ENCODE measurements around the gene FARSB. TPM values are rescaled to one million over a fixed set of nuclear protein-coding genes. Genes with fewer than 3 reads are reported as not detected.
"Not testable (repeated sequence)": the region's sequence is repeated elsewhere in the genome, so short reads cannot be mapped to it uniquely, and the experiment has no call there.

Gene FARSB
- total RNA-seq, 2 donors from 2014 or later, result 7.3 to 11.1 TPM

DNA sequence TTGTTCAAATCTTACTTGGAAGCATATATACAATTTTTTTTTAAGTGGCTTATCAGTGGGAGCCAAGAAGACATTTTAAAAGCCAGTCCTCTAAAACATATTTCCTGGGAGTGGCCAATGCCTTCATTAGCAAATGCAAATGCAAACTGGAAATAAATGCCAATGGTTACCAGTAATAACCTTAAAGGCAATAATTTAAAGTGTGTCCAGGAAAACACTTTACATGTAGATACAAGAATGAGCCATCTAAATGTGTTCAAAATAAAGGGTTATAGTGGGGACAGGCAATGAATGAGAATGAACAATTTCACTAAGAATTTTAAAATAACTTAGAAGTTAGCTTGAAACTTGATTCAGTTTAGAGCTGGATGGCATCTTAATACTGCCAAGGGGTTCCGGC lies 64.2 kb downstream of the FARSB start:
- Histone ChIP-seq H3K4me1 (ENCODE audit: control insufficient read depth in 1 of 2, low read depth in 2 of 2) (no peaks in the 10 kb centered on the region), H3K9me3 (no peaks in the 10 kb centered on the region), H3K4me3 (no peak overlapping the region), H3K27ac (no peak overlapping the region), H3K36me3 (no peaks in the 10 kb centered on the region), H3K27me3 (replicated peaks; ENCODE audit: insufficient read depth) (no peaks in the 10 kb centered on the region)
- TF ChIP-seq, protein P1, sequence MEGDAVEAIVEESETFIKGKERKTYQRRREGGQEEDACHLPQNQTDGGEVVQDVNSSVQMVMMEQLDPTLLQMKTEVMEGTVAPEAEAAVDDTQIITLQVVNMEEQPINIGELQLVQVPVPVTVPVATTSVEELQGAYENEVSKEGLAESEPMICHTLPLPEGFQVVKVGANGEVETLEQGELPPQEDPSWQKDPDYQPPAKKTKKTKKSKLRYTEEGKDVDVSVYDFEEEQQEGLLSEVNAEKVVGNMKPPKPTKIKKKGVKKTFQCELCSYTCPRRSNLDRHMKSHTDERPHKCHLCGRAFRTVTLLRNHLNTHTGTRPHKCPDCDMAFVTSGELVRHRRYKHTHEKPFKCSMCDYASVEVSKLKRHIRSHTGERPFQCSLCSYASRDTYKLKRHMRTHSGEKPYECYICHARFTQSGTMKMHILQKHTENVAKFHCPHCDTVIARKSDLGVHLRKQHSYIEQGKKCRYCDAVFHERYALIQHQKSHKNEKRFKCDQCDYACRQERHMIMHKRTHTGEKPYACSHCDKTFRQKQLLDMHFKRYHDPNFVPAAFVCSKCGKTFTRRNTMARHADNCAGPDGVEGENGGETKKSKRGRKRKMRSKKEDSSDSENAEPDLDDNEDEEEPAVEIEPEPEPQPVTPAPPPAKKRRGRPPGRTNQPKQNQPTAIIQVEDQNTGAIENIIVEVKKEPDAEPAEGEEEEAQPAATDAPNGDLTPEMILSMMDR (IDR thresholded peaks at IDR 0.05), result no peak
- ATAC-seq (ENCODE audit: insufficient number of reproducible peaks, low FRiP score, low read depth) (no peak), DNase-seq (ENCODE audit: low spot score) (no peak)

DNA sequence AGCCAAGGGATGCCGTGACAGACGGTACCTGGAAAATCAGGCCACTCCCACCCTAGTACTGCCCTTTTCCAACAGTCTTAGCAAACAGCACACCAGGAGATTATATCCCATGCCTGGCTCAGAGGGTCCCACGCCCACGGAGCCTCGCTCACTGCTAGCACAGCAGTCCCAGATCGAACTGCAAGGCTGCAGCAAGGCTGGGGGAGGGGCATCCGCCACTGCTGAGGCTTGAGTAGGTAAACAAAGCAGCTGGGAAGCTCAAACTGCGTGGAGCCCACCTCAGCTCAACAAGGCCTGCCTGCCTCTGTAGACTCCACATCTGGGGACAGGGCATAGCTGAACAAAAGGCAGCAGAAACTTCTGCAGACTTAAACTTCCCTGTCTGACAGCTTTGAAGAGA lies 71.3 kb downstream of the FARSB start:
- not testable (repeated sequence) for H3K4me1 ChIP-seq (ENCODE audit: control insufficient read depth in 1 of 2, low read depth in 2 of 2); H3K36me3 ChIP-seq; ATAC-seq (ENCODE audit: insufficient number of reproducible peaks, low FRiP score, low read depth); DNase-seq (ENCODE audit: low spot score); H3K27ac ChIP-seq; H3K4me3 ChIP-seq; H3K27me3 ChIP-seq (replicated peaks; ENCODE audit: insufficient read depth); H3K9me3 ChIP-seq

DNA sequence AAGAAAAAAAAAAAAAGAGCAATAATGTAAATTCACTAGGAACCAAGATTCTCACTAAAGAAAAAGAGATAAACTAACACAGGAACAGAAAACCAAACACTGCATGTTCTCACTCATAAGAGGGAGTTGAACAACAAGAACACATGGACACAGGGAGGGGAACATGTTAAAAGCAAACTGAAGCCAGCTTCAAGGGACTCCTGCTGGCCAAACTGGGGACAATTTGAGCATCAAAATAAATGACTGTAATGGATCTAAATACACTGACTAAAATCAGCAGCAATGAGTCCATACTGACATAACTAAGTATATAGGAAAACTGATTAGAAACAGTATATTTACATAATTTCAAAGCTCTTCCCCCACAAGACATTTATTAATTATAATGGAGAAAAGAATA lies 73.0 kb downstream of the FARSB start:
- no peaks in the 10 kb centered on the region for H3K4me1 ChIP-seq (ENCODE audit: control insufficient read depth in 1 of 2, low read depth in 2 of 2)
- DNase-seq (ENCODE audit: low spot score), result no peak
- no peak for ATAC-seq (ENCODE audit: insufficient number of reproducible peaks, low FRiP score, low read depth)
- TF ChIP-seq, protein P1 (IDR thresholded peaks at IDR 0.05), result no peak
- H3K4me3 ChIP-seq, result no peak overlapping the region
- H3K9me3 ChIP-seq, result no peaks in the 10 kb centered on the region
- no peak overlapping the region for H3K27ac ChIP-seq
- H3K27me3 ChIP-seq (replicated peaks; ENCODE audit: insufficient read depth), result no peaks in the 10 kb centered on the region
- no peaks in the 10 kb centered on the region for H3K36me3 ChIP-seq

DNA sequence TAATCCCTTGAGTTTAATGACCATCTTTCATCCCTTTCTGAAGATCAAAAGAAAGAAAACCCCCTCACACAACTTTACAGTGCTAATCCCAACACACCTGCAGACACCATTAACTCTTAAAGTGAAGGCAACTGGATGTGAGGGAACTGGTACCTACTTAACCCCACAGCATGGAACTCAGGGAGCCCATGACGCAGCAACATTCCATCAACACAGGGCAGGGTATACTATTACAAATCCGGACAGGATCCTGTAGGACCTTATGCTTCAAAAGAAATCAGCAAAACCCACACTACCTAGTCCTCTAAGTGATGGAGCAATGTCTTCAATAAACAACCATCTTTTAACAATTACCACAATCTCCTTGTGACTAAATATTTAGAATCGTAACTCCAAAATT lies 78.6 kb downstream of the FARSB start:
- Histone ChIP-seq H3K4me3 (no peak overlapping the region), H3K36me3 (no peaks in the 10 kb centered on the region), H3K9me3 (no peaks in the 10 kb centered on the region), H3K27ac (no peak overlapping the region), H3K27me3 (replicated peaks; ENCODE audit: insufficient read depth) (no peaks in the 10 kb centered on the region), H3K4me1 (ENCODE audit: control insufficient read depth in 1 of 2, low read depth in 2 of 2) (peaks cover 5 to 11% of the 10 kb centered on the region in 2 donors)
- TF ChIP-seq, protein P1 (IDR thresholded peaks at IDR 0.05), result no peak
- no peak for DNase-seq (ENCODE audit: low spot score)
- no peak for ATAC-seq (ENCODE audit: insufficient number of reproducible peaks, low FRiP score, low read depth)

DNA sequence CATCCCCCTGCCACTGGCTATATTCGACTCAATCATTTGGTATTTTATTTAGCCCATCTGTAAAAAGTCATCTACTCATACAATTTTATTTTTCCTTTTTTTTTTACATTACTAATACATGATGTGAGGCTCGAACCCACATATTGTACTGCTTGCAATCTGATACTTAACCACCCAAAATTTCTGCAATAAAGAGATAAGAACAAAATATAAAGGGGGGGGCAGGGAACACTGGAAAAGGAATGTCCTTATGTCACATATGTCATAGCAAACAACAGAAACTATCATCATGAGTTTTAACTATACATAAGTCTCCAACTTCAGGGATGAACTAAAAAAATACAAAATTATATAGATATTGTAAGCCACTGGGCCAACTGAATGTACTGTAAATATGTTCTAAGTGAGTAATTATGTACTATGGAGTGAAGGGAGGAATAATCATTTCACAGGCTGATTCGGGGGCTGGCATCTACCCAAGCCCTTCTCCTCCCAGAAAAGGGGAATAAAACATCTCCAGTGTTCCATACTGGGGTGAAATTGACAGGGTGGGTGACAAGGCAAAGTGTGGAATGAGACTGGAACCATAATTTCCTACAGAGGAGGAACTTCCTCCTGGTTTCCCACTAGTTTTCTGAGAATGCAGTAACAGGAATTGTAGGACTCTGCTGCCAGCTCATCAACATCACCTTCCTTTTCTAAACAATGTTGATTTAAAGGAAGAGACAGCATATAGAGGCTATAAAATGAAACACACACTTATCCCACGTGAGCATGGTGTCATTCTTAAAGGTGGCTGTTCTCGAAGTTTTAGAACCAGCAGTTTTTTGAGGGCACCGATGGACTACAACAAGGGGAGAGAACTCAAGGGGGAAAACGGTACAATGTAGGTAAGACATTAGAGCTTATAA lies 79.5 kb downstream of the FARSB start:
- Histone ChIP-seq H3K4me1 (ENCODE audit: control insufficient read depth in 1 of 2, low read depth in 2 of 2) (peaks cover 7 to 15% of the 10 kb centered on the region in 2 donors), H3K27ac (no peak overlapping the region), H3K27me3 (replicated peaks; ENCODE audit: insufficient read depth) (no peaks in the 10 kb centered on the region), H3K9me3 (no peaks in the 10 kb centered on the region), H3K4me3 (no peak overlapping the region), H3K36me3 (no peaks in the 10 kb centered on the region)
- ATAC-seq (ENCODE audit: insufficient number of reproducible peaks, low FRiP score, low read depth), result no peak
- no peak for DNase-seq (ENCODE audit: low spot score)
- TF ChIP-seq, protein P1 (IDR thresholded peaks at IDR 0.05), result no peak
